ENCODE data around the gene NOTUM. TPM values are rescaled to one million over a fixed set of nuclear protein-coding genes. Genes with fewer than 3 reads are reported as not detected.

The NOTUM gene
- total RNA-seq, 1 donor from 2014 or later: 0.60 TPM

- TF ChIP-seq CTCF (IDR thresholded peaks at IDR 0.05; ENCODE audit: unreplicated experiment): no peak
- Mint-ChIP-seq H3K9me3 (ENCODE audit: low read depth) (no peaks in the 10 kb centered on the region), H3K4me3 (ENCODE audit: low read depth) (no peak overlapping the region), H3K27me3 (peaks cover 14% of the 10 kb centered on the region), H3K36me3 (ENCODE audit: insufficient read depth) (no peaks in the 10 kb centered on the region), H3K4me1 (ENCODE audit: low read depth) (peaks cover 15% of the 10 kb centered on the region), H3K27ac (no peak overlapping the region)
- DNase-seq (ENCODE audit: low spot score, unreplicated experiment): no peak
Measured at GRCh38 chr17:81952792-81953228, 8.2 kb downstream of the NOTUM start.

- no peak for DNase-seq (ENCODE audit: low spot score, unreplicated experiment)
- H3K4me1 Mint-ChIP-seq (ENCODE audit: low read depth): peaks cover 11% of the 10 kb centered on the region
- H3K27ac Mint-ChIP-seq: no peak overlapping the region
- no peak for TF ChIP-seq CTCF (IDR thresholded peaks at IDR 0.05; ENCODE audit: unreplicated experiment)
- H3K27me3 Mint-ChIP-seq: peaks cover 7% of the 10 kb centered on the region
- no peak overlapping the region for H3K4me3 Mint-ChIP-seq (ENCODE audit: low read depth)
- no peaks in the 10 kb centered on the region for H3K36me3 Mint-ChIP-seq (ENCODE audit: insufficient read depth)
- H3K9me3 Mint-ChIP-seq (ENCODE audit: low read depth): no peaks in the 10 kb centered on the region
Measured at GRCh38 chr17:81951785-81952684, 9.0 kb downstream of the NOTUM start.

- peaks cover 5% of the 10 kb centered on the region for H3K4me1 Mint-ChIP-seq (ENCODE audit: low read depth)
- no peaks in the 10 kb centered on the region for H3K9me3 Mint-ChIP-seq (ENCODE audit: low read depth)
- no peaks in the 10 kb centered on the region for H3K36me3 Mint-ChIP-seq (ENCODE audit: insufficient read depth)
- H3K4me3 Mint-ChIP-seq (ENCODE audit: low read depth): no peak overlapping the region
- DNase-seq (ENCODE audit: low spot score, unreplicated experiment): no peak
- no peak for TF ChIP-seq CTCF (IDR thresholded peaks at IDR 0.05; ENCODE audit: unreplicated experiment)
- peaks cover 8% of the 10 kb centered on the region for H3K27me3 Mint-ChIP-seq
- H3K27ac Mint-ChIP-seq: no peak overlapping the region
Measured at GRCh38 chr17:81950501-81950900, 10.5 kb downstream of the NOTUM start.

GRCh38 chr17:81948635-81949378 lies 12.2 kb downstream of the NOTUM start:
- peaks cover 11% of the 10 kb centered on the region for H3K27me3 Mint-ChIP-seq
- H3K4me3 Mint-ChIP-seq (ENCODE audit: low read depth): no peak overlapping the region
- H3K9me3 Mint-ChIP-seq (ENCODE audit: low read depth): no peaks in the 10 kb centered on the region
- H3K27ac Mint-ChIP-seq: no peak overlapping the region
- no peak for DNase-seq (ENCODE audit: low spot score, unreplicated experiment)
- TF ChIP-seq CTCF (IDR thresholded peaks at IDR 0.05; ENCODE audit: unreplicated experiment): no peak
- no peaks in the 10 kb centered on the region for H3K36me3 Mint-ChIP-seq (ENCODE audit: insufficient read depth)
- H3K4me1 Mint-ChIP-seq (ENCODE audit: low read depth): no peaks in the 10 kb centered on the region

GRCh38 chr17:81947189-81947588 lies 13.8 kb downstream of the NOTUM start, which contains the start of gene MYADML2:
MYADML2 (minus strand) TSS chr17:81947233; CDS start chr17:81941741, 5,492 bp downstream.
- no peak within 1 kb of the TSS for H3K4me3 Mint-ChIP-seq (ENCODE audit: low read depth)
- H3K4me1 Mint-ChIP-seq (ENCODE audit: low read depth): no peaks in the 10 kb centered on the region
- no peak within 1 kb of the TSS for H3K27ac Mint-ChIP-seq
- peaks cover 14% of the 10 kb centered on the region for H3K27me3 Mint-ChIP-seq
- H3K36me3 Mint-ChIP-seq (ENCODE audit: insufficient read depth): no peaks in the 10 kb centered on the region
- no peak for DNase-seq (ENCODE audit: low spot score, unreplicated experiment)
- TF ChIP-seq CTCF (IDR thresholded peaks at IDR 0.05; ENCODE audit: unreplicated experiment): no peak
- H3K9me3 Mint-ChIP-seq (ENCODE audit: low read depth): no peaks in the 10 kb centered on the region
